GM18870 (cell line): ENCODE measurements around the gene AMT.

Experiments used
- ATAC-seq: cut with Tn5 transposase; IDR thresholded peaks from one replicate; pipeline ENCODE4 v1.9.1; 2021; ENCODE audit warnings: moderate library complexity; ENCODE audit not compliant: unreplicated experiment

AMT gene

GRCh38 chr3:49389297-49389696, 33.0 kb downstream of the AMT start:
- ATAC-seq: no peak

DNA sequence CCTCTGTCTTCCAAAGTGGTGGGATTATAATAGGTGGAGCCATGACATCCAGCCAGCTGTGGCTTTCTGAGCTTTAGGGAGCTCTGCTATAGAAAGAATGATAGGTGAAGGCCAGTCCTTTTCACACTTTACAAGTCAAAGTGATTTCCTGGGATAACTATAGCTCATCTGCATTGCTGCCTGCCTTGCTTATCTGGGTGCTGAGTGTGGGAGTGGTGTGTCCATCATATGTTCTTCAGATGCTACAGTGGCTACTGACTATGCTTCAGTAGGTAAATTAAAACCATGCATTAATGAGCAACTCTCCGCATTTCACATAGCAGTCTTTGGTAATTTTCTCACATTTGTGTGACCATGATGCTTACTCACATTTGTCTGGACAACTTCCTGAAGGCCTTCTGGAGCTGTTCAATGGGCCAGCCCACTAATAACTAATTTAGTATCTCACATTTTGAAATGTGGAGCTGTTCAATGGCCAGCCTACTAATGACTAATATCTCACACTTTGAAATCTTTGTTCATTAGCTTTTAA, 33.9 kb downstream of the AMT start:
- ATAC-seq: no peak

- ATAC-seq: no peak
Measured at GRCh38 chr3:49387721-49388120, 34.6 kb downstream of the AMT start.

GRCh38 chr3:49386056-49386756, 36.1 kb downstream of the AMT start:
- no peak for ATAC-seq

DNA sequence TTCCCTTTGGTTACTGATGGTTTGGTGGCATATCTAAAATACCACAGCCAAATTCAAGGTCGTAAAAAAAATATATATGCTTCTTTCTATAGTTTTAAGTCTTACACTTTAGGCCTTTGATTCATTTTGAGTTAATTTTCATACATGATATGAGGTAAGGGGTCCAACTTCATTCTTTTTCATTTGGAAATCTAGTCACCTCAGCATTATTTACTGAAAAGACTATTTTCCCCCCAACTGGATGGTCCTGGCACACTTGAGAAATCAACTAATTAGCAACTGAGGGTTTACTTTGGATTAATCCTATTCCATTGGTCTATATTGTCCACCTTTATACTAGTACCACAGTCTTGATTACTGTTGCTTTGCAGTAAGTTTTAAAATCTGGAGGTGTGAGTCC, 36.7 kb downstream of the AMT start:
- no peak for ATAC-seq

DNA sequence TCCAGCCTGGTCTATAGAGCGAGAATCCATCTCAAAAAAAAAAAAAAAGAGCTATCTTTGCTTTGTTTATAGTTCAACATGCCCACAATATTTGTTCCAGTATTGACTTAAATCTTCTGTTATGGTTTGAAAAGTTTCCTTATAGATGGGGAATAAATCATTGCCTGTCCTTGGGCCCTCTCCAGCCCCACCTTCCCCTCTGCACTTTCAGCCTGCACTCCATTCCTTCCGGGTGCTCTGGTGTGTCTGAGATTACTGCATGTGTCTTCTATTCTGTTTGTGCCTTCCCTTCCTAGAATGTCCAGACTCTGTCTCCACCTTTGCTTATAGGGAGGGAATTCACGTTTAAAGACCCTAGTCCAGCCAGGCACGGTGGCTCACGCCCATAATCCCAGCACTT, 38.9 kb downstream of the AMT start:
- ATAC-seq: no peak

- no peak for ATAC-seq
Measured at GRCh38 chr3:49378249-49378895, 43.9 kb downstream of the AMT start.

DNA sequence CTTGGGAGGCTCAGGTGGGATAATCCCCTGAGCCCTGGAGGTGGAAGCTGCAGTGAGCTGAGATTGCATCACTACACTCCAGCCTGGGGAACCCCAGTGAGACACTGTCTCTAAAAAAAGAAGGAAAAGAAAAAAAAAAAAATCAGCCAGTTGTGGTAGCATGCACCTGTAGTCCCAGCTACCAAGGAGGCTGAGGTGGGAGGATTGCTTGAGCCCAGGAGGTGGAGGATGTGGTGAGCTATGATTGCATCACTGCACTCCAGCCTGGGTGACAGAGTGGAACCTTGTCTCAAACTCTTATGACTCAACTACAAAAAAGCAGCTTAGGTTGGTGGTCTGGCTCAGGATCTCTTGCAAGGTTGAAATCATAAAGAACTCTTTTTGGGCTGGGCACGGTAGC, 44.8 kb downstream of the AMT start:
- ATAC-seq: no peak

GRCh38 chr3:49371946-49372345, 50.3 kb downstream of the AMT start:
- ATAC-seq: no peak

DNA sequence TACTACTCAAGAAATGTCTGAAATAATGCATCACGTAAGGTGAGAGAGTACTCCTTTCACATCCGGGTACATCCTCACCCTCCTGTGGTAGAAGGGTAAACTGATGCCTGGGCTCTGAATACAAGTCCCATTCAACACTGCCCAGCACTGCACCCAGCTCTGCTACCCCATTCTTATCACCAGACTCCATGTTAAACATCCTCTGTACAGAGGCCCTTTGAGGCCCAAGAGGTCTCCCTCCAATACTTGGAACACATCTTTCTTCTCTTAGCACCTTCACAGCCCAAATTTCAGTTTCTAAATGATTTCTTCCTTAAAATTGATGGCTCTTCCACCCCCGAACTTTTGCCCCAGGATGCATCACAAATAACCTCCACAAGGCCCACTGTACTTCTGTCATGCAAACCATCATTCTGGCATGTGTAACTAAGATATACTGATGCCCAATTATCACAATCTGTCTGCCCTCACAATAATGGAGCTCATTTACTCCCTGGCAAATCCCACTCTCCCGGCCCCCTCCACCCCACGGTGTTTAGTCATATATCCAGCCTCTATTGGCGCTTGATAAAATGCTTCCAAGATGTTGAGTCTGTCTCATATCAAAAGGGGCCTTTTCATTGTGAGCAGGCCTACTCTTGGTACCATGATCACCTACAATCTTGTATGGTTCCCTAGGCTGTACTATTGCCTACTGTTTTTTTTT, 51.5 kb downstream of the AMT start:
- no peak for ATAC-seq
